ENCODE data around the gene ASB3.
"Not testable (repeated sequence)": the region's sequence is repeated elsewhere in the genome, so short reads cannot be mapped to it uniquely, and the experiment has no call there.

- not testable (repeated sequence) for TF ChIP-seq CTCF, POLR2A (IDR thresholded peaks at IDR 0.05)
Observed at GRCh38 chr2:53829980-53830290, 43.2 kb upstream of the ASB3 start.

Measured in body of pancreas (tissue), 4 donors.